H9 (cell line): ENCODE measurements around the gene DICER1. TPM values are rescaled to one million over a fixed set of nuclear protein-coding genes. Genes with fewer than 3 reads are reported as not detected.

Experiments used
- DNase-seq: peaks from one replicate; pipeline ENCODE4 v3.0.0-alpha.2; 2017
- H2AFZ ChIP-seq: one replicate; pipeline ENCODE4 v1.6.1; 2013; ENCODE audit warnings: mild to moderate bottlenecking, low read length, control low read depth, moderate library complexity
- H2AK5ac ChIP-seq: 2 replicates; pipeline ENCODE4 v1.6.1; 2013; ENCODE audit warnings: low read length, control low read depth, mixed read lengths; ENCODE audit not compliant: insufficient read length
- H2BK120ac ChIP-seq: one replicate; pipeline ENCODE4 v1.6.1; 2013; ENCODE audit warnings: low read depth, mild to moderate bottlenecking, low read length, control low read depth, inconsistent platforms; ENCODE audit not compliant: poor library complexity, severe bottlenecking
- H2BK12ac ChIP-seq: 2 replicates; pipeline ENCODE4 v1.6.1; 2013; ENCODE audit warnings: low read length, control low read depth, mixed read lengths, low read depth; ENCODE audit not compliant: insufficient read length
- H2BK15ac ChIP-seq: 2 replicates; pipeline ENCODE4 v1.6.1; 2013; ENCODE audit warnings: low read depth, low read length, control low read depth
- H2BK20ac ChIP-seq: one replicate; pipeline ENCODE4 v1.6.1; 2013; ENCODE audit warnings: low read depth, mild to moderate bottlenecking, low read length, control low read depth, inconsistent platforms; ENCODE audit not compliant: poor library complexity, severe bottlenecking
- H2BK5ac ChIP-seq: 2 replicates; pipeline ENCODE4 v1.6.1; 2013; ENCODE audit warnings: low read length, control low read depth, mixed read lengths; ENCODE audit not compliant: insufficient read length
- H3K14ac ChIP-seq: 2 replicates; pipeline ENCODE4 v1.6.1; 2013; ENCODE audit warnings: low read length, control low read depth; ENCODE audit not compliant: insufficient read depth
- H3K18ac ChIP-seq: 2 replicates; pipeline ENCODE4 v1.6.1; 2013; ENCODE audit warnings: low read depth, mild to moderate bottlenecking, mixed read lengths, low read length, control low read depth; ENCODE audit not compliant: insufficient read length
- H3K23ac ChIP-seq: 2 replicates; pipeline ENCODE4 v1.6.1; 2013; ENCODE audit warnings: low read length, control low read depth, mixed read lengths, low read depth; ENCODE audit not compliant: insufficient read length
- H3K23me2 ChIP-seq: 2 replicates; pipeline ENCODE4 v1.6.1; 2013; ENCODE audit warnings: low read depth, mild to moderate bottlenecking, mixed read lengths, low read length, control low read depth; ENCODE audit not compliant: insufficient read length, poor library complexity, severe bottlenecking
- H3K27ac ChIP-seq: 2 replicates; pipeline ENCODE4 v1.5.1; 2013; ENCODE audit warnings: low read length, control low read depth, mixed read lengths, low read depth; ENCODE audit not compliant: insufficient read length
- H3K27me3 ChIP-seq: 2 replicates; pipeline ENCODE4 v1.6.1; 2013; ENCODE audit warnings: low read length, control low read depth, inconsistent platforms; ENCODE audit not compliant: insufficient read depth
- H3K4ac ChIP-seq: 2 replicates; pipeline ENCODE4 v1.6.1; 2013; ENCODE audit warnings: low read depth, mild to moderate bottlenecking, control low read depth, inconsistent platforms, low read length, moderate library complexity
- H3K4me1 ChIP-seq: 2 replicates; pipeline ENCODE4 v1.6.1; 2013; ENCODE audit warnings: low read length, control low read depth, inconsistent platforms; ENCODE audit not compliant: insufficient read depth
- H3K4me2 ChIP-seq: 2 replicates; pipeline ENCODE4 v1.6.1; 2013; ENCODE audit warnings: low read length, control low read depth, mixed read lengths; ENCODE audit not compliant: insufficient read length, insufficient read depth
- H3K56ac ChIP-seq: 2 replicates; pipeline ENCODE4 v1.6.1; 2013; ENCODE audit warnings: low read depth, mild to moderate bottlenecking, mixed read lengths, low read length, control low read depth; ENCODE audit not compliant: insufficient read length
- H3K79me1 ChIP-seq: 2 replicates; pipeline ENCODE4 v1.6.1; 2013; ENCODE audit warnings: low read depth, mild to moderate bottlenecking, moderate library complexity, low read length, control low read depth, inconsistent platforms; ENCODE audit not compliant: insufficient read depth, poor library complexity, severe bottlenecking
- H3K79me2 ChIP-seq: 2 replicates; pipeline ENCODE4 v1.6.1; 2013; ENCODE audit warnings: low read length, control low read depth, inconsistent platforms; ENCODE audit not compliant: insufficient read depth
- H3K9ac ChIP-seq: 2 replicates; pipeline ENCODE4 v1.6.1; 2013; ENCODE audit warnings: low read length, control low read depth, mixed read lengths; ENCODE audit not compliant: insufficient read length; ENCODE audit errors: extremely low read depth
- H3K9me3 ChIP-seq: one replicate; pipeline ENCODE4 v1.6.1; 2013; ENCODE audit warnings: low read depth, low read length, inconsistent platforms; ENCODE audit not compliant: control insufficient read depth
- H3T11ph ChIP-seq: one replicate; pipeline ENCODE4 v1.6.1; 2013; ENCODE audit warnings: mild to moderate bottlenecking, low read length, control low read depth, inconsistent platforms
- H4K20me1 ChIP-seq: one replicate; pipeline ENCODE4 v1.6.1; 2013; ENCODE audit not compliant: control insufficient read depth, insufficient read length, insufficient read depth
- H4K5ac ChIP-seq: 2 replicates; pipeline ENCODE4 v1.6.1; 2013; ENCODE audit warnings: low read depth, mild to moderate bottlenecking, mixed read lengths, low read length, control low read depth; ENCODE audit not compliant: insufficient read length
- H4K8ac ChIP-seq: replicated peaks from 2 replicates; pipeline ENCODE4 v1.6.1; 2013; ENCODE audit warnings: low read length, control low read depth, mixed read lengths, low read depth; ENCODE audit not compliant: insufficient read length
- H4K91ac ChIP-seq: 2 replicates; pipeline ENCODE4 v1.6.1; 2013; ENCODE audit warnings: low read depth, mild to moderate bottlenecking, moderate library complexity, mixed read lengths, low read length, control low read depth; ENCODE audit not compliant: insufficient read length
- H3K27ac Mint-ChIP-seq, 3 experiments: 2 replicates in 2 of 3; 3 replicates in 1 of 3; pipeline ENCODE4 v1.8.0; 2020 to 2021; ENCODE audit warnings: mixed read lengths in 3 of 3, mild to moderate bottlenecking in 1 of 3, moderate library complexity in 1 of 3
- H3K27me3 Mint-ChIP-seq: 2 replicates; pipeline ENCODE4 v1.8.0; 2021; ENCODE audit warnings: low read depth, mild to moderate bottlenecking, moderate library complexity, mixed read lengths
- H3K36me3 Mint-ChIP-seq, 3 experiments: 2 replicates in 2 of 3; 3 replicates in 1 of 3; pipeline ENCODE4 v1.8.0; 2020 to 2021; ENCODE audit warnings: low read depth in 3 of 3, mixed read lengths in 3 of 3; ENCODE audit not compliant: insufficient read depth in 1 of 3
- H3K4me1 Mint-ChIP-seq, 2 experiments: 2 replicates each; pipeline ENCODE4 v1.8.0; 2020; ENCODE audit warnings: mixed read lengths in 2 of 2
- H3K4me3 Mint-ChIP-seq, 2 experiments: 2 replicates in 1 of 2; 3 replicates in 1 of 2; pipeline ENCODE4 v1.8.0; 2020 to 2021; ENCODE audit warnings: mild to moderate bottlenecking in 2 of 2, mixed read lengths in 2 of 2, moderate library complexity in 1 of 2
- H3K9me3 Mint-ChIP-seq, 2 experiments: 2 replicates in 1 of 2; 3 replicates in 1 of 2; pipeline ENCODE4 v1.8.0; 2020; ENCODE audit warnings: mild to moderate bottlenecking in 2 of 2, mixed read lengths in 2 of 2, moderate library complexity in 1 of 2
- CTCF ChIP-seq: fragments of 200-600 bp; sonication (generic); conservative IDR thresholded peaks from 3 replicates; pipeline ENCODE4 v1.8.0; 2021; ENCODE audit warnings: antibody characterized with exemption, mild to moderate bottlenecking
- WGBS: extraction: QIAGEN DNeasy Blood & Tissue Kit; methylation state at CpG from one replicate; pipeline ENCODE4 v1.1.7; 2013; ENCODE audit warnings: missing lambda C conversion rate, low lambda C conversion rate, mixed read lengths; ENCODE audit not compliant: insufficient read length; ENCODE audit errors: extremely low coverage; 5-methylcytosine and 5-hydroxymethylcytosine counted together
- total RNA-seq: library from RNA; stranded (reverse); gene quantifications from 2 replicates; pipeline ENCODE4 v1.2.1, GENCODE V29; 2021

Gene DICER1
- total RNA-seq, 1 experiment from 2014 or later, result 57.0 TPM

DNA sequence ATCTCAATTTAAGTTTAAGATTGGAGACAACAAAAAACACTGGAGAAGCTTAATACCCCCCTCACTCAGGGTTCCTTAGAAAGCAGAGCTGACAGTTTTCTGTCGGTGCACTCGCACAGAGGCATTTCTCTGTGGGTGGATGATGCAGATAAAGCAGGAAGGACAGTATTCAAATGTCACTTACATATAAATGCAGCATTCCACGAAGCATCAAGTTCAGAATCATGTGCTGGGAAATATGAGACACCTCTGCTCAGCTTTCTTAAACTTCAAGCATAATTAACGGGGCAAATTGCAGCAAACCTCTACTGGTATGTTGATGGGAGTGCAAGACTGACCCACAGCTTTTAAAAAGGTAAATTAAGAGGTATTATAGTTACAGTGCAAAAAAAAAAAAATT lies 68.7 kb downstream of the DICER1 start:
- H3K27me3 Mint-ChIP-seq, result no peaks in the 10 kb centered on the region
- H4K8ac ChIP-seq, result no peak overlapping the region
- no peak overlapping the region for H2AK5ac ChIP-seq
- no peaks in the 10 kb centered on the region for H3K27me3 ChIP-seq
- no peak overlapping the region for H4K5ac ChIP-seq
- H3K9me3 ChIP-seq, result no peaks in the 10 kb centered on the region
- no peak for DNase-seq
- H2BK15ac ChIP-seq, result no peak overlapping the region
- H2AFZ ChIP-seq, result no peak overlapping the region
- H3K27ac ChIP-seq, result no peak overlapping the region
- H3K18ac ChIP-seq, result no peak overlapping the region
- no peak overlapping the region for H3K4me3 Mint-ChIP-seq
- H2BK20ac ChIP-seq, result no peak overlapping the region
- H3K36me3 Mint-ChIP-seq, result peaks cover 16 to 54% (median 52%) of the 10 kb centered on the region in 3 experiments; a peak in 6 of 7 replicates
- H4K91ac ChIP-seq, result no peak overlapping the region
- no peaks in the 10 kb centered on the region for H3K4me1 ChIP-seq
- H3K4me1 Mint-ChIP-seq, result peaks cover 3 to 6% of the 10 kb centered on the region in 2 experiments; a peak in 2 of 4 replicates
- no peaks in the 10 kb centered on the region for H3K9me3 Mint-ChIP-seq
- no peak overlapping the region for H3K27ac Mint-ChIP-seq
- no peak overlapping the region for H2BK120ac ChIP-seq
- no peak overlapping the region for H3K23ac ChIP-seq
- H3K9ac ChIP-seq, result no peak overlapping the region
- no peak overlapping the region for H3K4me2 ChIP-seq
- no peaks in the 10 kb centered on the region for H4K20me1 ChIP-seq
- no peak overlapping the region for H3K56ac ChIP-seq
- H3T11ph ChIP-seq, result no peak overlapping the region
- no peak overlapping the region for H2BK12ac ChIP-seq
- H3K14ac ChIP-seq, result no peak overlapping the region
- no CpG with 5 or more reads among the region's 4 CpGs for WGBS
- H3K79me1 ChIP-seq, result no peaks in the 10 kb centered on the region
- H3K4ac ChIP-seq, result no peak overlapping the region
- TF ChIP-seq CTCF, result no peak
- H3K79me2 ChIP-seq, result no peaks in the 10 kb centered on the region
- no peak overlapping the region for H2BK5ac ChIP-seq
- no peaks in the 10 kb centered on the region for H3K23me2 ChIP-seq
